Effector CD8-positive, alpha-beta T cell (primary cell): Measurements from ENCODE around the gene DAPK1.

Experiments used
- DNase-seq: peaks from one replicate; lab custom pipeline; 2025; lab: John Stamatoyannopoulos, UW

Gene DAPK1

DNA sequence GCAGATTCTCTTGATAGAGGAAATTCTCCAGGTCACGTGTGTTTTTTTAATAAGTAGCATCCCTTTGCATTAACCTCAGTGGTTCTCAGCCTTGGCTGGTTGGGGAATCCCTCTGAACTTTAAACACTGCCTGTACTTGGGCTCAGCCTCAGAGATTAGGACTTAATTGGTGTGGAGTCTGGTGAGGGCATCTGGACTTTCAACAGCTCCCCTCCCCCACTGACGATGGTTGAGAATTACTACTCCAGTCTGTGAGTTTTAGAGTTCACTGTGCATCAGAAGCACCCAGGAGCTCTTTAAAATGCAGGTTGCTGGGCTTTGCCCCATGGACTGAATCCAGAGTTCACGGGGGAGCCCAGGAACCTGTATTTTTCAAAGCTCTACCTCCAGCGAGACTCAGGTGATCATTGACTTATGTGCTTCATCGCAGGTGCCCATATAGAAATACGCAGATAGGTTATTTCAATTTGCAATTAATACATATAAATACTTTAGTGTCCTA, 71.4 kb downstream of the DAPK1 start:
- no peak for DNase-seq

- DNase-seq: no peak
Measured at GRCh38 chr9:87569518-87569917, 71.9 kb downstream of the DAPK1 start.

DNA sequence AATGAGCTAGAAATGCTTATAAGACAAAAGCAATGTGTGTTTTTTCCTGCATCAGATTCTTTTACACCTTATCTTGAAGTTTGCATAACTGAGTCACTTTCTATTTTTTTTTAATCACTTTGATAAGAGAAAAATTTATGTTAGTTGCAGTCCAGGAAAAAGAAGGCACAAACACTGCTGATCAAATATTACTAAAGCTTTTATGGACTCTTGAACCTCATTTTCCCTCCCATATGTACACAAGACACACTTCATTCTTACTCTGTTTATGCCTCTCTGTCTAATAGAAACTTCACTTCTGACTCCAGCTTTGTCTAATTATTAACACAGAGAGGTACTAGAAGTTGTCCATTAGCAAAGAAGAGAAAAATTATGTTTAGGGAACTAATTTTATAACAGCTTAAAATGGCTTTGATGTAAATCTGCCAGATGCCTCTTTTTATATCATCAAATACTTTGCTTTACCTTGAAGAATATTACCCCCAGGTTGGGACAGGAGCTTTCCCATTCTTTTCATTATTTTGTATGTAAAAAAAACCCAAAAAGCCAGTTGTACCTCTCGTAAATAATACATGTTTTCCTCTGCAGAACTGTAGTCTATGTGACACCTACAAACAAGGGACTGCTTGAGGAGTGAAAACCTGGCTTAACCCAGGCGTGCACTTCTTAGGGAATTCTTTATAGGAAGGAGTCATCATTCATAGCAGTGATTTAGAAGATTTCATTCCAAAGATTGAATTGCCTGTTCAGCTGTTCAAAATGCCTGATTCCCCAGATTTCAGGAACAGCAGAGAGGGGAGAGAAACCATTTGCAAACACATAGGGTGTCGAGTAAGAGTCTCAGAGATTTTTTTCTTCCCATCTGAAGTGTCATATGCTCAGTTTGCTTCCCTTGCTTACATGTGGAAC, 72.6 kb downstream of the DAPK1 start:
- no peak for DNase-seq

DNA sequence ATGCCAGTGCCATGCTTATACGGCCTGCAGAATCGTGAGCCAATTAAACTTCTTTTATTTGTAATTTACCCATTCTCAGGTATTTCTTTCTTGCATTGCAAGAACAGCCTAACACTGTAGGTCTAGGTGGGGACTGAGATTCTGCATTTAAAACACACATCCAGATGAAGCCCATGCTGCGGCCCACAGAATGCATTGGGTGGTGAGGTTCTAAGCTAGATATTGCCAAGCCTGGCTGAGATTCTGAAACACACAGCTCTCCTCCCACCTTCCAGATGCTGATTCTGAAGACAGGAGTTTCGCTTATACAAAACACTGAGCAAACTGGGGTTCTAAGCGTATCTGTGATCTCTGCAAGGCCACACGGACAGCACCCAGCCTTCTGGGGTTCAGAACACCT, 75.1 kb downstream of the DAPK1 start:
- DNase-seq: no peak

GRCh38 chr9:87573841-87574342, 76.2 kb downstream of the DAPK1 start:
- DNase-seq: no peak

- DNase-seq: no peak
Measured at GRCh38 chr9:87577746-87578145, 80.1 kb downstream of the DAPK1 start.

DNA sequence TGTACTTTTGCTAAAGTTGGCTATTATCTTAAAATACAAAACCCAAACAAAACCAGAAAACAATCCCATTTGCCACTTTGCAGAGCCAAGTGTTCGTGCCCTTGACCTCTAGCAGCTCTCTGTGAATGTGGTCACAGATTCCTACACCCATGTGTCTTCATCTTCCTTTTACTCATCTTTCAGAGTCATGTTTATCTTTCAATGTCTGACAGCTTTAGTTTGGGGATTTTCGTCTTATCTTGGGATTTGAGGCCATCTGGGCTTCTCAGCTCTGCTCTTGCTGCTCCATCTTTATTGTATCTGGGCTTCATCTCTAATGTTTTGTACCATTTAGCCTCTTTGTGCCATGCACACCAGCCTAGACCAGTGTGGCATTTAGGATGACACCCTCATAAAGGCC, 81.0 kb downstream of the DAPK1 start:
- no peak for DNase-seq

GRCh38 chr9:87579781-87580541, 82.3 kb downstream of the DAPK1 start:
- DNase-seq: no peak

DNA sequence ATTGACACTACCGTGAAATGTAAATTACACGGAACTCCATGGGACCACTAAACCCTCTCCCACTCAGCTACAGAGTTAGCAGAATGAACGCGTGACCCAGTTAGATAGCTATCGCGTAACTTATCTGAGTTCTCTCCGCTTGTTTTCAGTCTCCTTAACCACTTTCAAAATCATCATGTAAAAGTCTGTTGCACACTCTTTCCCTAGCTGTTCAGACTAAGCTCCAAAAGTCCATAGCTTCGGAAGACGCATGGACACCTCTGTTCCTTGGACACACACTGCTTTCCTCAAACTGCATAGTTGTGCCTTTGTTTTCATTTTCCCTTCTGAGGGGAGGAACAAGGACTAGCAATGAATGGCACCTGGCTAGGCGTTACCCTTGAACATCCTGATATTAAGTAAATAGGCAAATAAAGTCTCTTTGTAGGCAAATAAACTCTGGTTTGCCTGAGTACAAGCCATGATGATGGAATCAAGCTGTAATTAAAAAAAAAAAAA, 83.3 kb downstream of the DAPK1 start:
- no peak for DNase-seq

- DNase-seq: no peak
Measured at GRCh38 chr9:87581513-87581912, 83.8 kb downstream of the DAPK1 start.

- no peak for DNase-seq
Measured at GRCh38 chr9:87581949-87582637, 84.4 kb downstream of the DAPK1 start.

DNA sequence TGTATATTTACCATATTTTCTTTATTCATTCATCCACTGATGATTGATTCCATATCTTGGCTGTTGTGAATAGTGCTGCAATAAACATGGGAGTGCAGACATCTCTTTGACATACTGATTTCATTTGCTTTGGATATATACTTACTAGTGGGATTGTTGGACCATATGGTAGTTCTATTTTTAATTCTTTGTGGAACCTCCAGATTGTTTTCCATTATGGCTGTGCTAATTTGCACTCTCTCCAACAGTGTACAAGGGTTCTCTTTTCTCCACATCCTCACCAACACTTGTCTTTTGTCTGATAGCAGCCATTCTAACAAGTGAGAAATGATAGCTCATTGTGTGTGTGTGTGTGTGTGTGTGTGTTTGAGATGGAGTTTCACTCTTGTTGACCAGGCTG, 86.7 kb downstream of the DAPK1 start:
- no peak for DNase-seq

- no peak for DNase-seq
Measured at GRCh38 chr9:87585123-87585855, 87.6 kb downstream of the DAPK1 start.

GRCh38 chr9:87586731-87587355, 89.2 kb downstream of the DAPK1 start:
- no peak for DNase-seq

- no peak for DNase-seq
Measured at GRCh38 chr9:87587356-87587745, 89.7 kb downstream of the DAPK1 start.

GRCh38 chr9:87587864-87588263, 90.2 kb downstream of the DAPK1 start:
- DNase-seq: no peak

GRCh38 chr9:87588339-87588738, 90.7 kb downstream of the DAPK1 start:
- DNase-seq: no peak

GRCh38 chr9:87590996-87591395, 93.3 kb downstream of the DAPK1 start:
- no peak for DNase-seq

- no peak for DNase-seq
Measured at GRCh38 chr9:87592554-87593358, 95.1 kb downstream of the DAPK1 start.
